HG02981 (cell line): ENCODE data around the gene P3H2.

Experiments used
- ATAC-seq: cut with Tn5 transposase; IDR thresholded peaks from one replicate; pipeline ENCODE4 v1.9.1; 2021; ENCODE audit warnings: mild to moderate bottlenecking, moderate library complexity; ENCODE audit not compliant: unreplicated experiment

P3H2 gene

GRCh38 chr3:189952272-189952671, 168.4 kb downstream of the P3H2 start:
- no peak for ATAC-seq

DNA sequence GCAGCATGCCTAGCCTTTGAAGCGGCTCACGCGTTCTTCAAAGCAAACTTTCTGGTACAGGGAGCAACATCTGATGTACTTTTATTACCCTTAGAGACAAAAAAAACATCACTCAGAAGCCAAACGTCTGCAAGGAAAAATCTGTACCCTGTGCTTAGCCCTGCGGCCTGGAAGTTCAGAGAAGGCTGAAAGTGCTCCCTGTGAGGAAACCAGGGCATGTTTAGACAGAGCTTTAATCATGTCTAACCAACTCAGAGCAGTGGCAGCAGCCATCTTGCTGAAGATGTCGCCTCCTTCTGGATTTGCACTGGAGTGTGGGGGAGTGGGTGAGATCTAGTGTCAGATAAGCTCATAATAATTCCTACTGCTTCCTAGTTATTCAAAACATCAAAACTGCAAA, 170.4 kb downstream of the P3H2 start:
- no peak for ATAC-seq

GRCh38 chr3:189949580-189949979, 171.1 kb downstream of the P3H2 start:
- ATAC-seq, result no peak

GRCh38 chr3:189948724-189949045, 172.0 kb downstream of the P3H2 start:
- no peak for ATAC-seq

DNA sequence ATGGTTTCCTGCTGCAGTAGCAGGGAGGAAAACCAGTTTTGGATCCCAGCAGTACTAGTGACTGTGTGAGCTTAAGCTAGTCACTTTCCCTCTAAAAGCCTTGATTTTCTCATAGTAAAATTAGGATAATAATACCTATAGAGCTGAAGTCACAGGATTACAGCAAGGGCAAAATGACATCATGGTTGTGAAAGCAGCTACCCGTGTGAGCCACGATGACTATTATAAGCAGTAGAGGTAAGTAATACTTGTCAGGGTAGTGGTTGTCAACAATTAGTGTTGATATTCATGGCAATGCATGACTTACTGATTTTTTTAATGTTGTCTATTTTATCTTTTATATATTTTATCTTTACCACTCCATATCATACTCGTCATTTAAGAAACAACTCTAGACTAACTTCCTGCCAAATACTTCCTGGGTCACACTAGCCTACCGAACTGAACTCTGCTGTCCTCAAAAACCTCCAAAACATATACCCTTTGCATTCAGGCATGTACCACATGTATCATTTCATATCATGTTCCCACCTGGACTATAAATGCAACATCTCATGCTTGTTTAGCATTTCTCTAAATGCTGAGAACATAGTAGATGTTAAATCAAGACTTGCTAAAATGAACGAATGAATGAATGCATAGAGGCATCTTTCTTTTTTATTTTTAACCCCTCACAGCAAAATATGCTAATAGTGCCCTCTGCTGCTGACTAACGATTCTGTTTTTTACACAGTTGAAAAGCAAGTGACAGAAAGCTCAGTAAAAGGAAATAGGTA, 172.6 kb downstream of the P3H2 start:
- ATAC-seq, result no peak

DNA sequence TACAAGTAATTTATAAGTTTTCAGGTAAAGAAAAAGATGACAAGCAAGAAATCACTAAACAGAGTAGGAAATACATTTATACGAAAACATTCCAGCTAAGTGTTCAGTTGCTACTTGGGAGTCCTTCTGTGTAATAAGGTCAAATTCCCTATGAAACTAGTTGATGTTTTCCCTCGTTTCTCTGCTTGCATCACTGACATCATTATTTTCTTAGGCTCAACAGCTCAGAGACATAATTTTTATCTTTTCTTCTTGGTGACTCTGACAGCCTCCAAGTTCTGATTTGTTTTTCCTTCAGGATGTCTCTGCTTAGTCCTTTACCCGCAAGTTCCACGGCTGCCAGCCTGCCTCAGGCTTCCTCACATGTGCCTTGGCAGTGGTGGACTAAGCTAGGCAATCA, 173.6 kb downstream of the P3H2 start:
- no peak for ATAC-seq

DNA sequence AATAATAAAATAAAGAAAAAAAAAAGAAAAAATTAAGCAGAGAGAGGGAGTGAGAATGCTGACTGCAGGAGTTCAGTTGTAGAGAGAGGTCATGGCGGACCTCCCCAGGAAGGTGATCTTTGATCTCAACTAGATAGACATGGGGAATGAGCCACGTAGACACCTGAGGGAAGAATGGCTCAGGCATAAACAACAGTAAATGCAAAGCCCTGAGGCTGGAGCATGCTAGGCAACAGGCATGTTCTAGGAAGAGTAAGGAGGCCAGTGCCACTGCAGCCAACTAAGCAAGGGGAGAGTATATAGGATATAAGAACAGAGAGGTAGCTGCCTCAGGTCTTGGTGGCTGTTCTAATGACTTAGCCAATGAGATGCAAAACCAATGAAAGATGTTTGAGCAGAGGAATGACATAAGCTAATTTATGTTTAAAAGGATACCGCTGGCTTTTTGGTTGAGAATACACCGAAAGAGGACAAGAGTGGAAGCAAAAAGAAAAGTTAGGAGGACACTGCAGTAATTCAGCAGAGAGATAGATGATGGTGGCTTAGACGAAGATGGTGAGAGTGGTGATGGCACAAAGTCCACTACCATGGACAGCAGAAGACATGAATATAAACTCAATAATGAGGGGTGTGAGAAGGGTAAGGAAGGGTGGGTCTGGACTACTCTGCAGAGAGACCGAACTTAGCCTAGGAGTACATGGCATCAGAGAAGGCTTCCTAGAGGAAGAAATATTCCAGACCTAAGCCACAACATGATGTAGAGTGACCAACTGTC, 174.6 kb downstream of the P3H2 start:
- no peak for ATAC-seq

DNA sequence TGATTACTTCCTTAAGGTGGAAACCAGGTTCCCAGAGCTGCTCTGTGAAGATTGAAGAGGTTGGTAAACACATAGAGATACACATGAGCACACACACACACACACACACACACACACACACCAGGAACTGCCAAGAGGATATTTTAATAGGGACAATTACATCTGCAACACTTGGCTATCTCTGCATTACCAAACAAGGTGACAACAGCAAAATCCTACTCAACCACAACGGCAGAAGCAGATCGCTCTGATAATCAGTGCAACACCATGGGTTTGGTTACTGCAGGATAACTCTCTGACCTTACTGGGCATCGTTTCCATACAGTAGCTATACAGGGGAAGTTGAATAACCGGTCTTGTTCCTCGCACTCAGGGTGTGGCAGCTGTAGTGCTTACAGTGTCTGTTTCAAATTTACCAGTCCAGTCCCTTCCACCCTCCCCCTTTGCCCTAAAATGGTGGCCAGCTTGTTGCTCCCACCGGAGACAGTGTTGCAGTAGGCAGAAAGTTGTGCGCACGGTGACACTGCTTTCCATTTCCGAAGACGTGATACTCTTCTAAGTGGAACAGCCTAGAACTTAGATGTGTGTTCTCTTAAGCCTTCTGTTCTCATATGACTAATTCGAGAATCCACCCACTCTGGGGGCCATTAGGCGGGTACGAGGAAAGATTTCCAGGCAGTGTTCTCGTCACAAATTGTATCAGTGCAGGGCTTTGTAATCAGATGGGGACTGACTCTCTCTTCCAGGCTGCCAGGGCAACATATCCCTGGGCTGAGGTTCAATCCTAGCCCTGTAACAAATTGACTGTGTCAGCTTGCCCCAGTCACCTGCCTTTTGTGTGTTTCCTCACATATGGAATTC, 176.2 kb downstream of the P3H2 start:
- no peak for ATAC-seq

DNA sequence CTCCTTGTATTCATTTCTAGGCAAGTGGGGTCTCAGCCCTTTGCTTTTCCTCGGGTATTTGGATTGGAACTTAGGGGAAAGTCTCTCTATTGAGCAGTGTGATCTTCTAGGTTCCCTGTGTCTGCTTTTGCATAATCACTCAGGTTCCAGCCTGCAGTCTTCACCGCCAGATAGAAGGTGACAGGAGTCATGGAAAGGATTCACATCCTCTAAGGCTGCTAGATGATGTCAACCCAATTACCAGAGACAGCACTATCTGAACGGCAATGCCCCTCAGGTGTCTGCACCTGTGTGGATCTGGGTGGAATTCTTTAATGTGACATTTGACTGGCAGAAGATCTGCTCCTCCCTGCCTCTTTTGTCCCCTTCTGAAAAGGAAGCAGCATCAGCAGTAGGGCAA, 177.7 kb downstream of the P3H2 start:
- ATAC-seq, result no peak

DNA sequence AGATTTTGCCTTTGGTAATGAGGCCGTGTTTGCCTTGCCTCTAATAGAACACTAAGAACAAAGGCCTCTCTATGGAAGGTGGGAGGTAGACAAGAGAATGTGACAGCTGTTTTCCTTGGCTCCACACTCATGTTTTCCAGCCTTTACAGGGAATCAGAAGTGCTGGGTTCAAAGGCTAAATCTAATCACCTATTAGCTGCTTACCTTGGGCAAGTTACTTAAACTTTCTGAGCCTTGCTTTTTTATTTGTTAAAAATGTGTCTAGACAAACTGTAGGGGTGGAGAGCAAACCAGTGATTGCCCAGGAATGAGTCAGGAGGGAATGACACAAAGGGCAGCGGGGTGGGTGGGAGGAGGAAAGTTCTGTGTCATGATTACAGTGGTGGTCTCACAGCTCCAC, 179.0 kb downstream of the P3H2 start:
- ATAC-seq, result no peak

- no peak for ATAC-seq
These were observed 179.6 kb downstream of the P3H2 start for GRCh38 chr3:189941125-189941524.

DNA sequence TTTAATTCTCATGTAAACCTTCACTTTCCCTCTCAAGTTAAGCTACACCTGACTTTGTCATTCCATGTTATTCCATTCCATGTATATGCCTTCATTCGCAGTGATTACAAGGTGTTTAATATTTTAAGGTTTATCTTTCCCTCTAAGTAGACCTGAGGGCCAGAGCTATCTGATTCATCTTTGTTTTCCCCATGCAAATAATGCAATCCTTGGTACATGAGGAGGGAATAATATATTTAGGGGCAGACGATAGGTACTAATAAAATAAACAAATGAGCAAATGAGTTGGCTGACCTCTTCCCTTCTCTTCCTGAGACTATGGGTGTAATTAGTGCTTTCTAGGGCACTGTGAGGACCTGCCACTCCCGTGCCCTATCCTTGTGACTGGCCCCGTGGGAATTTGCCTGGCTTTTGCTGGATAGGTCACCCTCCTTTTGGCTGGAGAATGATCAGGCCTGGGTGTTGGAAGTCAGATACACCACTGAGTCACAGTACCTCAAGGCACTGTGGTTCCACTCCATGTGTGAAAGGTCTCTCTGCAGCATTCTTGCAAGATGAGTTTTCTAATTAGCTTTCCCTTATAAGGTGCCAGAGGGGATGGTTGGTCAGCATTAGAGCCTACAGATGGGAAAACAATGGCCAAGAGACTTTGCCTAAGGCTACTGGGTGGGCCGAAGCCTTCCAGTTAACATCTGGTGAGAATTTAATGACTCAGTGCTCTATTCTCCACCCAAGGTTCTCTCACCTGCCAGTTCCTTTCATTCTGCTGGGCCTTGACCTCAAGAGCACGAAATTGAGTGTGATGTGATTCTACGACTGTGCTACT, 183.2 kb downstream of the P3H2 start:
- ATAC-seq, result no peak

DNA sequence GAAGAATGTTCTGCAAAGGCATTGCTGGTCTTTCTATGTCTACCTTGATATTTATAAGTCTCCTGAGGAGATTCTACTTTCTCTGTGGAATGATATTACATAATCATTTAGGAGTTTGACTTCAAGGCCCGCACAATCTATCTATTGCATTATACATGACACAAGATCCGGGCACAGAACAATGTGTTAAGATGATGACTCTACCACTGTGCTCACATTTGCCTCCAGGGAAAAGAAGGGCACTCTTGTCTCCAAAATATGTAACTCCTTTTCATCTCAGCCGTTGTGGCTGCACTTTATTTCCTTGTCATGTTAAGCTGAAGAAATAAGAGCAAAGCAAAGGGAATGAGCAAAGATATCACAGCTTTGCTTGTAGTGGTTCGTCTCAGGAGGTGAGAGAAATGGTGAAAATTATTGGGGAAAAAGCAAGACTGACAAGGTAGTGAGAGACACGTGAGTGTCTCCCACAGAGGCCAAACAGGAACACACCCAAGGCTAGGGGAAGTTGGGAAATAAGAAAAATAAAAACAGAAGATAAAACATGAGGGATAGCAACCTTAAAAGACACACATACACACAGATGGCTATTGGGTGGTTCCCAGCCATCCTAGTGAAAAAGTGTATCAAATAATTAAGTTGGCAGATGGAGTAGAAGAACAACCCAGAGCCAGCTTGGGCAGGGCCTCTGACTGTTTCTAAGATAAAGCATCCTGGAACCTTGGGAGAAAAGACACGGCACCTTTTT, 184.3 kb downstream of the P3H2 start:
- ATAC-seq, result no peak

DNA sequence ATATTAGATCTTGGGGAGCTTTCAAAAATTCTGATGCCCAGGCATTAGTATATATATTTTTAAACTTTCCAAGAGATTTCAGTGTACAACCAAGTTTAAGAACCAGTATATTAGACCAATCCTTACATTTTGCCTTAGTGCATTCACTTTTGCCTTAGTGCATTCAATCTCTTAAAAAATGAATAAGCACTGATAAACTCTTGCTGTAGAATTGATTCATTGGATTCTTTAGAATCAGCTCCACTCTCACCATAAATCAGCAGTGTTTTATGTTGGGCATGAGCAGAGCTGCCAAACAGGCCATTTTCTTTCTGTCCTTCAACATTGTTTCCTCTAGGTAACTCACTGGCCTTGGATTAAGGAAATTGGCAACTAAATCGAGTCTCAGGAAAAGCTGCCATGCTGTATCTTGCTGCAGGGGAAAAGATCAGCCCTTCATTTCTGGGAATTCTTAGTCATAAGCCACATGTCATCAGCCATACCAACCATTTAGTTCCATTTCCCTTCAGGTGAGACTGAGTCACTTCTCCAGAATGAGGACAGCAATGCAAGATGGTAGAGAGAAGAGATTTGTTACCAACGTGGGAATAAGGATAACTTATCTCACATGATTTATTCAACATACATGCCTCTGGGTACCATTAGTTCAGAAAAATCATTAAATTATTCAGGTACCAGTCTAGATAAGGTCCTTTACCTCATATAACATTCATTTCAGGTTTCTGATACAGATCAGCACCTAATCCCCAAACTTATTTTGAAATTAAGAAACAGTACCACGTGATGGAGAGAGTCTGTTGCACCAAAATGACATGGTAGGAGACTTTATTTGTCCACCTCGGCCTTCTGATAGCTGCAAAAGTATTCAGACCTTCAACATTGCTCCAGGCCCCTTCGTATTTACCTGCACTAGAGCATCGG, 192.5 kb downstream of the P3H2 start:
- ATAC-seq, result no peak

DNA sequence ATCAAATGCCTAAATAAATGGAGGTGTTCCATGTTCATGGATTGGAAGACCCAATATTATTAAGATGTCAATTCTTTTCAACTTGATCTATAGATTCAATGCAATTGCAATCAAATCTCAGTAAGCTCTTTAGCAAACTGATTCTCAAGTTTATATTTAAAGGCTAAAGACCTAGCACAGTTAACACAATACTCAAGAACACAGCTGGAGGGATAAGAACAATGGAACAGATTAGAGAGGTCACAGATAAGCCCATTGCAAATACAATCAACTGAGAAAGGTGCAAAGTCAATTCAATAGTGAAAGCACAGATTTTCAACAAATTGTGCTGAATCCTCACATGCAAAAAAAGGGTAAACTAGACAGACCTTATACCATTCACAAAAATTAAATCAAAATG, 198.9 kb downstream of the P3H2 start:
- ATAC-seq, result no peak

GRCh38 chr3:189914799-189915198, 205.9 kb downstream of the P3H2 start:
- no peak for ATAC-seq

DNA sequence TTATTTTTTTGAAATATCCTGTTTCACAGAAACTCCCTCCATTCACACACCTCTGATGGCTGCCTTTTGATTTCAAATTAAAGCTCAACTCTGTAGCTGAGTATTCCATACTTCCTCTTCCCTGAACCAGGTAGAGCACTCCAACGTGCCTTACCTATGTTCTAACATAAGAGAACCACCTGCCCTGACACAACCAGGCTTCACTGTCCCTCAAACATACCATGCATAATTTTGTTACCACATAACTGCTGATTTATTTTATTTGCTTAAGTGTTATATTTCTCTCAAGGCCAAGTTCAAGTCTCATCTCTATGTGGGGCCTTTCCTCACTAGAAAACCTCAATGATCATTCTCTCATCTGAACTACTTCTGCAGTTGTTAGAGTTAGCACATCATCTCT, 209.7 kb downstream of the P3H2 start:
- no peak for ATAC-seq

- ATAC-seq, result no peak
These were observed 211.1 kb downstream of the P3H2 start for GRCh38 chr3:189909573-189909972.

DNA sequence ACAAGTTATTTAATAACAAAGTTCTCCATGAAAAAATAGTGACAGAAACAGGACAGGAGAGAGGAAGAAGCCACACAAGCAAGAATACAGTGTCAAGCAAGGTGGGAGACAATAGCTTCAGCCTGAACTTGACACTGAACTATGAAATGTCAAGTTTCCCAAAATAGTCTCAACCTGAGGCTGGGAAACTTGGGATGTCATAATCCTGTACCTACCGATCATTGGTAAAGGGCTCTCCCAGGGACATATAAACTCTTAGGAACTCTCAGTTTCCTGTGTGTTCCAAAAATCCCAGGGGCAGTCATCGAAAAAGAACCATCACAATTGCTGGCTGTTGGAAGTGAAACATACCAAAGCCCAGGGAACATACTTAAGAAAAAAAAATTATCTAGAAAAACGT, 211.6 kb downstream of the P3H2 start:
- no peak for ATAC-seq
